ENCODE results near the gene LIMCH1. TPM values are rescaled to one million over a fixed set of nuclear protein-coding genes. Genes with fewer than 3 reads are reported as not detected.

The LIMCH1 gene
- total RNA-seq, 1 experiment from 2014 or later = 19.7 TPM

- ChIA-PET CTCF (no interaction called here), POLR2A (ENCODE audit: unreplicated experiment) (no interaction called here)
- intact Hi-C loops (cut with micrococcal nuclease) = no loop called here
- DNase-seq (no peak), ATAC-seq (no peak)
- no peaks in the 10 kb centered on the region for H4K20me1 ChIP-seq (ENCODE audit: low read length)
- H3K79me2 ChIP-seq (ENCODE audit: low read length) = no peaks in the 10 kb centered on the region
- H3K4me1 ChIP-seq (ENCODE audit: insufficient read depth, low read length) = no peaks in the 10 kb centered on the region
- peaks cover 54% of the 10 kb centered on the region for H3K27me3 ChIP-seq (ENCODE audit: low read length)
- H3K9ac ChIP-seq (ENCODE audit: low read length) = no peak overlapping the region
- no peak overlapping the region for H2AFZ ChIP-seq (ENCODE audit: low read length)
- no peak overlapping the region for H3K27ac ChIP-seq (ENCODE audit: low read length)
- no peaks in the 10 kb centered on the region for H3K36me3 ChIP-seq (ENCODE audit: low read depth, low read length)
- no peak for TF ChIP-seq EZH2phosphoT487 (IDR thresholded peaks at IDR 0.05; ENCODE audit: borderline replicate concordance, low read length)
- TF ChIP-seq CTCF (conservative IDR thresholded peaks at IDR 0.05; ENCODE audit: low read depth, low read length) = no peak
- BruUV-seq (replicated peaks) = no TSS peak
- no peaks in the 10 kb centered on the region for H3K9me2 ChIP-seq (replicated peaks; ENCODE audit: low read length)
- H3K4me3 ChIP-seq (ENCODE audit: low read length) = no peak overlapping the region
- H3F3A ChIP-seq (ENCODE audit: low read length, unreplicated experiment) = no peaks in the 10 kb centered on the region
- no peaks in the 10 kb centered on the region for H3K9me3 ChIP-seq (ENCODE audit: low read length)
- no peak overlapping the region for H3K4me2 ChIP-seq (ENCODE audit: low read length)
These were observed 208.7 kb downstream of the LIMCH1 start for GRCh38 chr4:41746440-41747229.

GRCh38 chr4:41747230-41748055, 209.5 kb downstream of the LIMCH1 start:
- ChIA-PET POLR2A (ENCODE audit: unreplicated experiment) (no interaction called here), CTCF (no interaction called here)
- no peak overlapping the region for H2AFZ ChIP-seq (ENCODE audit: low read length)
- TF ChIP-seq EZH2 (IDR thresholded peaks at IDR 0.05; ENCODE audit: low read length, unreplicated experiment) (no peak), CTCF (conservative IDR thresholded peaks at IDR 0.05; ENCODE audit: low read depth, low read length) (no peak), EZH2phosphoT487 (IDR thresholded peaks at IDR 0.05; ENCODE audit: borderline replicate concordance, low read length) (no peak)
- no peak for ATAC-seq
- H4K20me1 ChIP-seq (ENCODE audit: low read length) = no peaks in the 10 kb centered on the region
- H3K36me3 ChIP-seq (ENCODE audit: low read depth, low read length) = no peaks in the 10 kb centered on the region
- no peaks in the 10 kb centered on the region for H3K79me2 ChIP-seq (ENCODE audit: low read length)
- H3K4me3 ChIP-seq (ENCODE audit: low read length) = no peak overlapping the region
- H3K9ac ChIP-seq (ENCODE audit: low read length) = no peak overlapping the region
- H3K9me2 ChIP-seq (replicated peaks; ENCODE audit: low read length) = no peaks in the 10 kb centered on the region
- intact Hi-C loops (cut with micrococcal nuclease) = no loop called here
- H3K27ac ChIP-seq (ENCODE audit: low read length) = no peak overlapping the region
- peaks cover 58% of the 10 kb centered on the region for H3K27me3 ChIP-seq (ENCODE audit: low read length)
- H3F3A ChIP-seq (ENCODE audit: low read length, unreplicated experiment) = no peaks in the 10 kb centered on the region
- no peaks in the 10 kb centered on the region for H3K9me3 ChIP-seq (ENCODE audit: low read length)
- BruUV-seq (replicated peaks) = no TSS peak
- no peaks in the 10 kb centered on the region for H3K4me1 ChIP-seq (ENCODE audit: insufficient read depth, low read length)
- no peak overlapping the region for H3K4me2 ChIP-seq (ENCODE audit: low read length)
- no peak for DNase-seq

All from PC-3 (cell line).